GM18517 (cell line): ENCODE measurements around the gene USP15.

ENCODE experiments used
- ATAC-seq: cut with Tn5 transposase; IDR thresholded peaks from one replicate; pipeline ENCODE4 v1.9.1; 2021; ENCODE audit warnings: mild to moderate bottlenecking, moderate library complexity; ENCODE audit not compliant: unreplicated experiment

Gene USP15

GRCh38 chr12:62256408-62257096 lies 3.7 kb upstream of the USP15 start:
- ATAC-seq = no peak

GRCh38 chr12:62258231-62258630 lies 2.0 kb upstream of the USP15 start:
- ATAC-seq = no peak

- no peak for ATAC-seq
Measured at GRCh38 chr12:62258941-62259630, 1.1 kb upstream of the USP15 start.

- ATAC-seq = peak; percentile 4
Measured at GRCh38 chr12:62259631-62259992, 592 bp upstream of the USP15 start.

- peak; percentile 48 for ATAC-seq
Measured at GRCh38 chr12:62260733-62261683, 804 bp downstream of the USP15 start.

GRCh38 chr12:62261876-62262517 lies 1.8 kb downstream of the USP15 start:
- ATAC-seq = no peak

- ATAC-seq = no peak
Measured at GRCh38 chr12:62263232-62263631, 3.0 kb downstream of the USP15 start.

GRCh38 chr12:62263966-62264365 lies 3.8 kb downstream of the USP15 start:
- no peak for ATAC-seq

- ATAC-seq = peak; percentile 14
Measured at GRCh38 chr12:62264706-62265105, 4.5 kb downstream of the USP15 start.

- no peak for ATAC-seq
Measured at GRCh38 chr12:62265511-62265910, 5.3 kb downstream of the USP15 start.

- no peak for ATAC-seq
Measured at GRCh38 chr12:62267026-62267425, 6.8 kb downstream of the USP15 start.

GRCh38 chr12:62267480-62267879 lies 7.3 kb downstream of the USP15 start:
- ATAC-seq = no peak

- ATAC-seq = no peak
Measured at GRCh38 chr12:62268956-62269355, 8.8 kb downstream of the USP15 start.

- ATAC-seq = no peak
Measured at GRCh38 chr12:62269464-62270228, 9.4 kb downstream of the USP15 start.

GRCh38 chr12:62270384-62270783 lies 10.2 kb downstream of the USP15 start:
- no peak for ATAC-seq

GRCh38 chr12:62270872-62271271 lies 10.7 kb downstream of the USP15 start:
- ATAC-seq = no peak

GRCh38 chr12:62272936-62273552 lies 12.8 kb downstream of the USP15 start:
- no peak for ATAC-seq

GRCh38 chr12:62273724-62274380 lies 13.6 kb downstream of the USP15 start:
- ATAC-seq = no peak

GRCh38 chr12:62278022-62278421 lies 17.8 kb downstream of the USP15 start:
- no peak for ATAC-seq
